HG03558 (cell line): ENCODE measurements around the gene UCKL1.
"Not testable (repeated sequence)": the region's sequence is repeated elsewhere in the genome, so short reads cannot be mapped to it uniquely, and the experiment has no call there.

ENCODE experiments used
- ATAC-seq: cut with Tn5 transposase; IDR thresholded peaks from one replicate; pipeline ENCODE4 v1.9.1; 2021; ENCODE audit warnings: moderate number of reproducible peaks; ENCODE audit not compliant: unreplicated experiment; ENCODE audit errors: extremely low read depth

UCKL1 gene

DNA sequence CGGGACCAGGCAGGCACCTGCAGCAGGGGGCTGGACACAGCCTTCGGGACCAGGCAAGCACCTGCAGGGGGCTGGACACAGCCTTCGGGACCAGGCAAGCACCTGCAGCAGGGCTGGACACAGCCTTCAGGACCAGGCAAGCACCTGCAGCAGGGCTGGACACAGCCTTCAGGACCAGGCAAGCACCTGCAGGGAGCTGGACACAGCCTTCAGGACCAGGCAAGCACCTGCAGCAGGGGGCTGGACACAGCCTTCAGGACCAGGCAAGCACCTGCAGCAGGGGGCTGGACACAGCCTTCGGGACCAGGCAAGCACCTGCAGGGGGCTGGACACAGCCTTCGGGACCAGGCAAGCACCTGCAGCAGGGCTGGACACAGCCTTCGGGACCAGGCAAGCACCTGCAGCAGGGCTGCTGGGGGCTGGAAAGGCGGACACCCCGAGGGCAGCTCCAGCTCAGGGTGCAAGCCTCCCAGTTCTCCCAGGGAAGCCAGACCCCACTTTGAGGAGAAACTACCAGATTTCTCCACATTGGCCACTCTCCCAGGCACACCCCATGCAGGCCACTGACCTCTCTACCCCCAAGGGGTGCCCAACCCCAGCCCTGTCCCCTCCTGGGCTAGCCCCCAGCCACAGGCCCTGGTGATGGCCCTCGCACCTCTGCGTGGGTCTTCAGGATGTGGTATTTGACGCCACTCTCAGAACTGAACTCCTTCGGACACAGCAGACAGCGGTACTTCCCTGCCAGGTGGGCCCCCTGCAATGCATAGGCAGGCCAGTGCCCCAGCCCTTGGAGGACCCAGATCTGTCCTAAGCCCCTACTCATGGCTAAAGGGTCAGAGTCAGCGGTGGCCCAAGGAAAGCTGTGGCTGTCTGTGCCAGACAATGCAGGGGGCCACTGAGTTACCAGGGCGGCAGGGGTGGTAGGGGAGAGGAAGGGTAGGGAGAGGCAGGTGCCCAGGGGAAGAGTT, 4.7 kb upstream of the UCKL1 start:
- ATAC-seq = not testable (repeated sequence)

GRCh38 chr20:63959699-63960075, 3.5 kb upstream of the UCKL1 start:
- ATAC-seq = no peak

- ATAC-seq = no peak
Measured at GRCh38 chr20:63958964-63959698, 2.9 kb upstream of the UCKL1 start.

DNA sequence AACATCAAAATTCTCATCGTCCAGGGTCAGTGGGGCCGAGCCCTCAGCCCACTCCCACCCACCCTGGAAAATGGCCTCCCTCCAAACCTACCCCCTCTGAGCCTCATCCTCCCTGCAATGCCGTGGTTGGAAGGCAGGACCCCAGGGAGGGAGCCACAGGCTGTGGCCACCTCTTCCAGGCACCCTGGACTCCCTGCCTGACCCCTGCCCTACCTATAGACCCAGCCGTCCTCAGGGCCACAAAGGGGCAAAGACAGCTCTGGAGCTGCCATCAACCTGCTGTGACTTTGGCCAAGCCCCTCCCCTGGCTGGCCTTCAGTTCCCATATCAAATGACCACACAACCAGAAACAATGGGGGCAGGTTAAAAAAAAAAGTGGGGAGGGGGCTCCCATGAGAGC, 2.3 kb upstream of the UCKL1 start:
- no peak for ATAC-seq

- no peak for ATAC-seq
Measured at GRCh38 chr20:63957690-63958441, 1.6 kb upstream of the UCKL1 start.

GRCh38 chr20:63957004-63957689, 931 bp upstream of the UCKL1 start:
- peak; percentile 8 for ATAC-seq

GRCh38 chr20:63956664-63957003, 418 bp upstream of the UCKL1 start:
- ATAC-seq = peak; percentile 2

DNA sequence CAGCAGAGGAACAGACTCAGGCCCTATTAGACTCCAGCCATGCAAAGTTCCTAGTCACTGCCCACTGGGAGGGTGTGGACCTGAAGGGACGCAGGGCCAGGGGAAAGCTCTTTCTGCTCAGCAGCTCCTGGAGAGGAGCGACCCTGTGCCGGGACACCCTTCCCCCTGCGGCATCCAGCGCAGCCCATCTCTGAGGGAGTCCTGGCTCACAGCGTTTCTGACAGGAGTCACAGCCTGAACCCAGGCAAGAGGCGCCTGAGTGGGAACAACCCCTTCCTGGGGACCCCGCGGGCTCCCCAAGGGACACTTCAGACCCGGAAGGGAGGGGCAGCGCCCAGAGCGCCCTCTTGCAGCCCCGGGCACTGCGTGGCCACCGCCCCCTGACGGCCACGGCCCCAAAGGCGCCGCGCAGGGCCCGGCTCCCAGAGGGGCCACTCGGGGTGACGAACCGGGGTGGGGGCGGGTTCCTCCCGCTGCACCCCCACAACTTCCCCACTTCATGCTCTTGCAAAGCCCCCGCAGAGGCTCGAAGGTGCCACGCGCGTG, 862 bp downstream of the UCKL1 start:
- ATAC-seq = no peak

GRCh38 chr20:63953764-63954429, 2.3 kb downstream of the UCKL1 start:
- no peak for ATAC-seq

- no peak for ATAC-seq
Measured at GRCh38 chr20:63952769-63953168, 3.4 kb downstream of the UCKL1 start.

DNA sequence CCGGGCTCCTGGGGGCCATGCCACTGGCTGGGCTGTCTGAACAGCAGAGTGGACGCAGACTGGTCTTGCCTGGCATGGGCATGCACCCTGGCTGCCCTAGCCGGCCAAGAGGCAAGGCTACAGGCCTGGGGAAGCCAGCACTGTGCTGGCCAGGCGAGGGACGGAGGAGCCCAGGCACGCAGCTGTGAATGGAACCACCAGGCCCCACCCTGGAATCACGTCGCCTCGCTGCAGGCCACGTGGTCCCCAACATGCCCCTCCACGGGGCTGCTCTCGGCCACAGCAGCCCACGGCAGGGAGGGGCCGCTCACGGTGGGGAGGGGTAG, 4.0 kb downstream of the UCKL1 start:
- ATAC-seq = no peak

- ATAC-seq = no peak
Measured at GRCh38 chr20:63951398-63952209, 4.6 kb downstream of the UCKL1 start.

- no peak for ATAC-seq
Measured at GRCh38 chr20:63950701-63951397, 5.4 kb downstream of the UCKL1 start.

DNA sequence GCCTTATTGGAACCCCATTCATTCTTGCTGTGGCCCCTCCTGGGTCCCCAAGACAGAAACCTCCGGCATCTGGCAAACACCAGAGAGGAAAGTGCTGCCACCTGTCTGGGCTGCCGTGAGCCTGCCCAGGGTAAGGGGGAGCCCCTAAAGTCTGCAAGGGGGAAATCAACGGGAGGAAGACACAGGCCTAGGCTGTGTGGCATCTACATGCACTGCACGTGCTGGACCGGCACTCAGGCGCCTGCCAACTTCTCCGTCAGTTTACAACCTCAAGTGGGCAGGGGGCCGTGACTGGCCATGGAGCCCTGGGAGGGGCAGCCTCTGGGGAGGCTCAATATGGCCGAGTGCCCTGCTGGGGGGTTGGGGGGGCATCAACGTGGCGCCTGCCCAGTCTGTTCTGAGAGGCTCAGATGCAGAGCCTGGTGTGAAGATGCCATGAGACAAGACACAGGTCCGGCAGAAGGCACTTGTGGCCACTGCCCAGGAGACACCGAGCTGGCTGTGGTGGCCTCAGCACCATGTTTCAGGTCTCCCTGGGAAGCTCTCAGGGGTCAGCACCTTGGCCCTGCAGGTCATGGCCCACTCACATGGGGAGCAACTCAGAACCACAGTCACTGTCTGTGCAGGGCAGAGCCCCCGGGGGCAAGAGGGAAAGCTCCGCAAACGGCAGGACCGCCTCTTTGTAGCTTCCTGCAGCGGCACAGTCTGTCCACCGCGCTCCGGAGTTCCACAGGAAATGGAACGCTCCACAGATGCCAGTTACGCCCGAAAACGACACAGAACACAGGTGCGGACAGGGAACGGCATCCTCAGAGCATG, 8.4 kb downstream of the UCKL1 start:
- no peak for ATAC-seq

DNA sequence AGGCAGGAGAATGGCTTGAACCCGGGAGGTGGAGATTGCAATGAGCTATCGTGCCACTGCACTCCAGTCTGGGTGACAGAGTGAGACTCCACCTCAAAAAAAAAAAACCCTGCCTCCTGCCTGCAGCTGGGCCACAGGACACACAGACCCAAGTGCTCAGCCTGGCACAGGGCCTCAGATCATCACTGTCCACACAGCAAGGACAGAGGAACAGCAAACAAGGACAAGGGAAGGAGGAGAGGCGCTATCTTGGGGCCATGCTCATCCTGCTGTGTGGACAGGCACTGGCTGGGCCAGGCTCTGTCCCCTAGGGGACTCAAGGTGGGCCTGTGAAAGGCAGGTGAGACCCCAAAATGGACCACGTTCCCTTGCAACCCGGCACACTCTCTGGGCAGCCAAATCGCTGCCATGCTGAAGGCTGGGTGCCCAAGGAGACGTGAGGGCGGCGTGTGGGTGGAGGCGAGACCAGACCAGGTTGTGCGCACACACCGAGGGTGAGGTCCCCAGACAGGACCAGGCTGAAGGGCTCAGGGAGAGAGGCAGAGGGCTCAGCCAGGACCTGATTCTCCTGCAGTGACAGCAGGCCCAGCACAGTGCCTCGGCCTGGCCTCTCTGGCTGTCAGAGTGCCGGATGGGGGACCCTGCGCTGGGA, 9.1 kb downstream of the UCKL1 start:
- no peak for ATAC-seq

DNA sequence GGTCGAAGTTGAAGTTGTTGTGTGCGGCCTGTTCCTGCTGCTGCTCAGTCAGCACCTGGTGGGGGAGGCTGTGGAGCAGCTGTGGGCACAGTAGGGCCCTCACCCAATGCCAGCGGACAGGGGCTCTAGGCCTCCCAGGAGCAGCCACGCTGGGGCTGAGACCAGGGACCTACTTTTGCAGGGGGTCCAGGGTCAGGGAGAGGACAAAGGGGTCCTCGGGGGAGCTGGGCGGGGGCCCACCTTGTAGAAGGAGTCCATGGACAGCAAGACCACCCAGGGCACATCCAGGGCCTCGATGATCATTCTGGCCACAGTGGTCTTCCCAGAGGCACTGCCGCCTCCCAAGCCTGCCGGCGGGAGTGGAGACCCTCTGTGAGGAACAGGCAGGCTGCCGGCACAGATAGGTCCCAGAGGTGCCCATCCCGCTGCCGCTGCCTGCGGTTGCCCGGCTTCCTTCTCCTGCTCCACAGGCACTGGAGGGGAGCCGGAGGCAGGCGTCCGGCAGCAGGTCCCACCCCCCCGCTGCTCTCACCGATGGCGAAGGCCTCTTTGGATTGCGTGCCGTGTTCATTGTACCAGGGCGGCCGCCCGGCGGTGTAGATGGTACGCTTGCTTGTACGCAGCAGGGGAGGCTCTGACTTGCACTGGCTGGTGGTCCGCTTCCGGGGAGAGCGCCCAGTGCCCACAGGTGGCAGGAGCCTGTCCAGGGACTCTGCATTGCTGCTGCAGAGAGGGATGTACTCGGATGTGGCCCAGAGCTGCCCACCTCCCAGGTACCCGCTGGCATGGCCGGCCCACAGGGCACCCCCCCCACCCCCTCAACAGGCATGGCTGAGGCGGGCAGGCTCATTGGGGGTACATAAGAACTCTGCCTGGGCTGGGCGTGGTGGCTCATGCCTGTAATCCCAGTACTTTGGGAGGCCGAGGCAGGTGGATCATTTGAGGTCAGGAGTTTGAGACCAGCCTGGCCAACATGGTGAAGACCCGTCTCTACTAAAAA, 10.0 kb downstream of the UCKL1 start:
- no peak for ATAC-seq
